B cell (primary cell): ENCODE results near the gene PTPRN2. TPM values are rescaled to one million over a fixed set of nuclear protein-coding genes. Genes with fewer than 3 reads are reported as not detected.

Experiments
- ATAC-seq: fragments of 200-7000 bp; cut with Tn5 transposase; one replicate; pipeline ENCODE4 v1.10.0; 2021; ENCODE audit warnings: low read depth, mild to moderate bottlenecking, moderate number of reproducible peaks, moderate library complexity
- CTCF ChIA-PET: fragments of 350-600 bp; sonication (Branson Sonifier 250); formaldehyde crosslinking; loops from one replicate; lab custom pipeline; 2021; ENCODE audit warnings: antibody characterized with exemption, inconsistent platforms; lab: Charles Lee
- POLR2A ChIA-PET: fragments of 350-600 bp; sonication (Branson Sonifier 250); formaldehyde crosslinking; loops from one replicate; lab custom pipeline; 2021; ENCODE audit warnings: antibody characterized with exemption; lab: Charles Lee
- DNase-seq: peaks from one replicate; pipeline ENCODE4 v3.0.0; 2013
- H2AFZ ChIP-seq: 2 replicates; pipeline ENCODE4 v1.6.1; 2012; ENCODE audit warnings: mild to moderate bottlenecking, low read depth, low read length; ENCODE audit not compliant: insufficient read depth, poor library complexity, severe bottlenecking
- H3K27ac ChIP-seq, 2 donors: 1 replicate in 1 of 2; 2 replicates in 1 of 2; pipeline ENCODE4 v1.5.1; 2012 to 2013; ENCODE audit warnings: low read length in 2 of 2, mild to moderate bottlenecking in 2 of 2, moderate library complexity in 1 of 2
- H3K27me3 ChIP-seq, 4 experiments: fragments of 200-600 bp in 1 of 4; sonication (generic) in 1 of 4; replicated peaks in 1 of 4; 1 replicate in 2 of 4; 2 replicates in 2 of 4; pipeline versions ENCODE4 v1.6.1 to v1.7.0; 2013 to 2016; ENCODE audit warnings: low read length in 3 of 4, mild to moderate bottlenecking in 2 of 4, mixed read lengths in 1 of 4, moderate library complexity in 1 of 4; ENCODE audit not compliant: insufficient read depth in 4 of 4, control insufficient read depth in 3 of 4; ENCODE audit errors: control extremely low read depth in 1 of 4
- H3K36me3 ChIP-seq, 2 experiments: replicated peaks in 1 of 2; 1 replicate in 1 of 2; 2 replicates in 1 of 2; pipeline versions ENCODE4 v1.6.1 to v1.7.1; 2013; ENCODE audit warnings: low read length in 1 of 2; ENCODE audit not compliant: insufficient read depth in 2 of 2, control insufficient read depth in 1 of 2; ENCODE audit errors: control extremely low read depth in 1 of 2, extremely low read depth in 1 of 2
- H3K4me1 ChIP-seq, 2 donors: fragments of 200-600 bp in 1 of 2; sonication (generic) in 1 of 2; 1 replicate in 1 of 2; 2 replicates in 1 of 2; pipeline versions ENCODE4 v1.5.1 to v1.6.1; 2013 to 2017; ENCODE audit warnings: low read length in 2 of 2; ENCODE audit not compliant: control insufficient read depth in 2 of 2, insufficient read depth in 2 of 2
- H3K4me2 ChIP-seq: replicated peaks from 2 replicates; pipeline ENCODE3; 2012; ENCODE audit warnings: mild to moderate bottlenecking, low read depth, low read length; ENCODE audit not compliant: poor library complexity, severe bottlenecking
- H3K4me3 ChIP-seq, 5 experiments: fragments of 200-600 bp in 1 of 5; sonication (generic) in 1 of 5; 1 replicate in 3 of 5; 2 replicates in 2 of 5; pipeline versions ENCODE4 v1.5.1 to v1.7.0; 2011 to 2016; ENCODE audit warnings: low read length in 4 of 5, mild to moderate bottlenecking in 4 of 5, low read depth in 2 of 5, control low read depth in 1 of 5, moderate library complexity in 1 of 5; ENCODE audit not compliant: insufficient read depth in 1 of 5; ENCODE audit errors: control extremely low read depth in 1 of 5, extremely low read depth in 1 of 5
- H3K79me2 ChIP-seq: fragments of 200-600 bp; sonication (generic); one replicate; pipeline ENCODE4 v1.6.0; 2016; ENCODE audit warnings: low read length; ENCODE audit not compliant: control insufficient read depth, insufficient read depth
- H3K9ac ChIP-seq: fragments of 200-600 bp; sonication (generic); 2 replicates; pipeline ENCODE4 v1.6.1; 2017; ENCODE audit warnings: mild to moderate bottlenecking, low read length, moderate library complexity
- H3K9me3 ChIP-seq, 3 donors: one replicate each; pipeline versions ENCODE4 v1.6.1 to v1.7.1; 2013; ENCODE audit warnings: low read length in 2 of 3; ENCODE audit not compliant: control insufficient read depth in 2 of 3, insufficient read depth in 1 of 3; ENCODE audit errors: control extremely low read depth in 1 of 3
- H4K20me1 ChIP-seq: 2 replicates; pipeline ENCODE4 v1.6.0; 2012; ENCODE audit warnings: mild to moderate bottlenecking, low read length; ENCODE audit not compliant: insufficient read depth, control insufficient read depth, poor library complexity, severe bottlenecking
- H3K27ac Mint-ChIP-seq: one replicate; pipeline ENCODE4 v1.8.0; 2021; ENCODE audit warnings: mixed read lengths
- H3K27me3 Mint-ChIP-seq: one replicate; pipeline ENCODE4 v1.8.0; 2021; ENCODE audit warnings: mixed read lengths
- H3K4me1 Mint-ChIP-seq: one replicate; pipeline ENCODE4 v1.8.0; 2021; ENCODE audit warnings: mixed read lengths
- H3K4me3 Mint-ChIP-seq: one replicate; pipeline ENCODE4 v1.8.0; 2021; ENCODE audit warnings: mixed read lengths
- H3K9me3 Mint-ChIP-seq: one replicate; pipeline ENCODE4 v1.8.0; 2022; ENCODE audit warnings: mixed read lengths; ENCODE audit not compliant: insufficient read depth
- CTCF ChIP-seq: fragments of 200-600 bp; IDR thresholded peaks from one replicate; pipeline ENCODE4 v1.8.0; 2022; ENCODE audit warnings: antibody characterized with exemption, mild to moderate bottlenecking
- EZH2 ChIP-seq: IDR thresholded peaks from 2 replicates; pipeline ENCODE4 v1.6.1; 2012; ENCODE audit warnings: borderline replicate concordance, low read depth, mild to moderate bottlenecking, moderate library complexity, low read length; ENCODE audit not compliant: insufficient read depth, poor library complexity, severe bottlenecking
- WGBS: methylation state at CpG from one replicate; pipeline ENCODE4 v1.1.5; 2013; ENCODE audit warnings: missing lambda C conversion rate; ENCODE audit not compliant: insufficient coverage; 5-methylcytosine and 5-hydroxymethylcytosine counted together
- intact Hi-C: fragments of 100-400 bp; cut with micrococcal nuclease; formaldehyde crosslinking; loops from one replicate; pipeline ENCODE4 v1.10.0; 2022
- polyA plus RNA-seq: library from polyadenylated mRNA; depleted of rRNA; stranded (reverse); fragments of >200 nt; gene quantifications from 2 replicates; pipeline ENCODE4 v1.2.3, GENCODE V29; 2012
- total RNA-seq, 2 donors: library from RNA; stranded (reverse); fragments of 120-200 nt in 1 of 2; gene quantifications; 1 replicate in 1 of 2; 2 replicates in 1 of 2; pipeline versions ENCODE4 v1.2.3 to v1.2.4, GENCODE V29; 2013 to 2022

Gene PTPRN2
- total and polyA plus RNA-seq, 2 donors (not counting 1 experiment from before 2014, with no cell fraction given): 2.0 to 5.0 TPM

- CTCF ChIA-PET: no interaction called here
- TF ChIP-seq CTCF (no peak), EZH2 (no peak)
- 83% methylated on average over 12 of the region's 13 CpGs for WGBS
- Histone ChIP-seq H3K9ac (no peak overlapping the region), H3K9me3 (peaks cover 0 to 17% (median 0%) of the 10 kb centered on the region in 3 donors), H3K4me1 (no peaks in the 10 kb centered on the region), H3K27ac (no peak overlapping the region), H3K27me3 (no peaks in the 10 kb centered on the region), H4K20me1 (no peaks in the 10 kb centered on the region), H3K4me3 (no peak overlapping the region), H3K36me3 (no peaks in the 10 kb centered on the region), H3K79me2 (no peaks in the 10 kb centered on the region), H2AFZ (no peak overlapping the region), H3K4me2 (no peak overlapping the region)
- POLR2A ChIA-PET: no interaction called here
- Mint-ChIP-seq H3K4me1 (no peaks in the 10 kb centered on the region), H3K9me3 (peaks cover 5% of the 10 kb centered on the region), H3K27ac (no peak overlapping the region), H3K27me3 (no peaks in the 10 kb centered on the region), H3K4me3 (no peak overlapping the region)
- intact Hi-C loops: no loop called here
- no peak for ATAC-seq
- DNase-seq: no peak
Measured at GRCh38 chr7:157955348-157955999, 632.1 kb downstream of the PTPRN2 start.

GRCh38 chr7:157954901-157955300 is 632.7 kb downstream of the PTPRN2 start:
- H3K4me2 ChIP-seq: no peak overlapping the region
- no peaks in the 10 kb centered on the region for H3K27me3 ChIP-seq
- no peak overlapping the region for H3K27ac Mint-ChIP-seq
- ChIA-PET POLR2A (no interaction called here), CTCF (no interaction called here)
- H2AFZ ChIP-seq: no peak overlapping the region
- no peak overlapping the region for H3K9ac ChIP-seq
- no peaks in the 10 kb centered on the region for H3K4me1 Mint-ChIP-seq
- TF ChIP-seq CTCF: no peak
- TF ChIP-seq EZH2: no peak
- no peak for ATAC-seq
- H3K4me1 ChIP-seq: no peaks in the 10 kb centered on the region
- WGBS: 83% methylated on average over 5 of the region's 7 CpGs
- H3K4me3 Mint-ChIP-seq: no peak overlapping the region
- H3K79me2 ChIP-seq: no peaks in the 10 kb centered on the region
- H3K4me3 ChIP-seq: no peak overlapping the region
- H3K36me3 ChIP-seq: no peaks in the 10 kb centered on the region
- no peaks in the 10 kb centered on the region for H3K27me3 Mint-ChIP-seq
- peaks cover 0 to 17% (median 0%) of the 10 kb centered on the region in 3 donors for H3K9me3 ChIP-seq
- peaks cover 5% of the 10 kb centered on the region for H3K9me3 Mint-ChIP-seq
- intact Hi-C loops: no loop called here
- no peaks in the 10 kb centered on the region for H4K20me1 ChIP-seq
- H3K27ac ChIP-seq: no peak overlapping the region
- no peak for DNase-seq
